GM19099 (cell line): Measurements from ENCODE around the gene TEPSIN.

Experiments
- POLR2A ChIP-seq: IDR thresholded peaks from 3 replicates; pipeline ENCODE4 v1.6.1; 2011; ENCODE audit warnings: low read depth; ENCODE audit not compliant: insufficient read length; ENCODE audit errors: extremely low read depth

The TEPSIN gene

GRCh38 chr17:81237591-81238489 is 1.0 kb downstream of the TEPSIN start:
- TF ChIP-seq POLR2A: no peak

GRCh38 chr17:81236784-81237183 is 2.1 kb downstream of the TEPSIN start:
- no peak for TF ChIP-seq POLR2A

GRCh38 chr17:81235822-81236740 is 2.8 kb downstream of the TEPSIN start:
- no peak for TF ChIP-seq POLR2A

GRCh38 chr17:81234940-81235821 is 3.7 kb downstream of the TEPSIN start:
- no peak for TF ChIP-seq POLR2A

GRCh38 chr17:81234506-81234855 is 4.4 kb downstream of the TEPSIN start:
- no peak for TF ChIP-seq POLR2A

- TF ChIP-seq POLR2A: no peak
These were observed 4.9 kb downstream of the TEPSIN start for GRCh38 chr17:81233811-81234505.

GRCh38 chr17:81233316-81233715 is 5.5 kb downstream of the TEPSIN start:
- TF ChIP-seq POLR2A: no peak

- TF ChIP-seq POLR2A: no peak
These were observed 6.1 kb downstream of the TEPSIN start for GRCh38 chr17:81232616-81233241.

GRCh38 chr17:81231766-81232581 is 6.9 kb downstream of the TEPSIN start:
- TF ChIP-seq POLR2A: no peak

GRCh38 chr17:81231121-81231645 is 7.7 kb downstream of the TEPSIN start:
- no peak for TF ChIP-seq POLR2A

GRCh38 chr17:81230043-81230820 is 8.6 kb downstream of the TEPSIN start:
- no peak for TF ChIP-seq POLR2A

- no peak for TF ChIP-seq POLR2A
These were observed 9.3 kb downstream of the TEPSIN start for GRCh38 chr17:81229666-81229920.
